ENCODE results near the gene SH2D1B. TPM values are rescaled to one million over a fixed set of nuclear protein-coding genes. Genes with fewer than 3 reads are reported as not detected.

SH2D1B gene
- total and polyA plus RNA-seq, 4 donors = 0.17 to 0.84 (median 0.30) TPM

DNA sequence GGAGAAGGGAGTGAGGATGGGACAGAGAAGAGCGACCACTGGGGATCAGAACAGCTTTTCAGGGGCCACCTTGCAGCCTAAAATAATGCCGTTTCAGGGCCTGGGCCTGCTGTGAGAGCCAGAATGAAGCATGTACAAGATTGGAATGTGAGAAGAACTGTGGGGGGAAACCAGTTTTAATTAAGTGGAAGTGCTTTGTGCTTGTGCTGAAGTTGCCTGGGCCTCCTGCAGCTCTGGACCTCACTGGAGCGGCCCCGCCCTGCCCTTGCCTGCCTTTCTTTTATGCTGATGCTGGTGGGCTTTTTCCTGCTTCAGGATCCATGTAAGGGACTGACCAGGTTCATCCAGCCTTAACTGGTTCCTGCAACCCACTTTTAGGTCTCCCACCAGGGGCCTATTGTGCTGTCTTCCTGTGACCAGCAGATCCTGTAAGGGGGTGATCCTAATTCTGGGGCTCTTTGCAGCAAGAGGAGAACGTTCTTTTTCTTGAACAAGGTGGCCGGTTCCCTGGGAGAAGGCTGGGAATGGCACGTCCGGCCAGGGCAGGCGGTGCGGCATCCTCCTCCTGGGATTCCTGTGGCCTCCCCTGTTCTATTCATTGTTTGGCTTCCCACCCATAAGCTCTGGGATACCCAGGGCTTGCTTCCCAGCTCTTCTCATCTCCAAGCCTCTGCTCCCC lies 27.2 kb downstream of the SH2D1B start:
- Histone ChIP-seq H3K36me3 (ENCODE audit: control insufficient read depth in 4 of 4, insufficient read depth in 3 of 4, low read depth in 1 of 4, low read length in 3 of 4) (peaks cover 0 to 13% (median 10%) of the 10 kb centered on the region in 4 donors), H3K4me1 (ENCODE audit: control insufficient read depth in 4 of 4, insufficient read depth in 4 of 4, low read length in 3 of 4) (peaks cover 6 to 20% (median 10%) of the 10 kb centered on the region in 4 donors), H3K4me3 (ENCODE audit: low read depth in 1 of 3, low read length in 3 of 3) (no peak overlapping the region), H3K9me3 (ENCODE audit: control insufficient read depth in 4 of 4, low read length in 3 of 4) (no peaks in the 10 kb centered on the region), H3K9ac (ENCODE audit: low read depth in 1 of 2, low read length in 2 of 2) (no peak overlapping the region), H3K27me3 (ENCODE audit: control insufficient read depth in 4 of 4, insufficient read depth in 4 of 4, low read length in 3 of 4) (no peaks in the 10 kb centered on the region), H3K27ac (ENCODE audit: low read depth in 1 of 2, low read length in 2 of 2) (no peak overlapping the region)
- TF ChIP-seq HNF4A (conservative IDR thresholded peaks at IDR 0.05) (no peak), NR2F2 (IDR thresholded peaks at IDR 0.05) (no peak), EGR1 (IDR thresholded peaks at IDR 0.05; ENCODE audit: low read depth in 2 of 2) (no peak), RAD21 (IDR thresholded peaks at IDR 0.05) (no peak), JUND (IDR thresholded peaks at IDR 0.05) (no peak), TAF1 (conservative IDR thresholded peaks at IDR 0.05) (no peak)
- TF ChIP-seq, protein P1, sequence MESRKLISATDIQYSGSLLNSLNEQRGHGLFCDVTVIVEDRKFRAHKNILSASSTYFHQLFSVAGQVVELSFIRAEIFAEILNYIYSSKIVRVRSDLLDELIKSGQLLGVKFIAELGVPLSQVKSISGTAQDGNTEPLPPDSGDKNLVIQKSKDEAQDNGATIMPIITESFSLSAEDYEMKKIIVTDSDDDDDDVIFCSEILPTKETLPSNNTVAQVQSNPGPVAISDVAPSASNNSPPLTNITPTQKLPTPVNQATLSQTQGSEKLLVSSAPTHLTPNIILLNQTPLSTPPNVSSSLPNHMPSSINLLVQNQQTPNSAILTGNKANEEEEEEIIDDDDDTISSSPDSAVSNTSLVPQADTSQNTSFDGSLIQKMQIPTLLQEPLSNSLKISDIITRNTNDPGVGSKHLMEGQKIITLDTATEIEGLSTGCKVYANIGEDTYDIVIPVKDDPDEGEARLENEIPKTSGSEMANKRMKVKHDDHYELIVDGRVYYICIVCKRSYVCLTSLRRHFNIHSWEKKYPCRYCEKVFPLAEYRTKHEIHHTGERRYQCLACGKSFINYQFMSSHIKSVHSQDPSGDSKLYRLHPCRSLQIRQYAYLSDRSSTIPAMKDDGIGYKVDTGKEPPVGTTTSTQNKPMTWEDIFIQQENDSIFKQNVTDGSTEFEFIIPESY (IDR thresholded peaks at IDR 0.05) = no peak
- TF ChIP-seq, protein P2, sequence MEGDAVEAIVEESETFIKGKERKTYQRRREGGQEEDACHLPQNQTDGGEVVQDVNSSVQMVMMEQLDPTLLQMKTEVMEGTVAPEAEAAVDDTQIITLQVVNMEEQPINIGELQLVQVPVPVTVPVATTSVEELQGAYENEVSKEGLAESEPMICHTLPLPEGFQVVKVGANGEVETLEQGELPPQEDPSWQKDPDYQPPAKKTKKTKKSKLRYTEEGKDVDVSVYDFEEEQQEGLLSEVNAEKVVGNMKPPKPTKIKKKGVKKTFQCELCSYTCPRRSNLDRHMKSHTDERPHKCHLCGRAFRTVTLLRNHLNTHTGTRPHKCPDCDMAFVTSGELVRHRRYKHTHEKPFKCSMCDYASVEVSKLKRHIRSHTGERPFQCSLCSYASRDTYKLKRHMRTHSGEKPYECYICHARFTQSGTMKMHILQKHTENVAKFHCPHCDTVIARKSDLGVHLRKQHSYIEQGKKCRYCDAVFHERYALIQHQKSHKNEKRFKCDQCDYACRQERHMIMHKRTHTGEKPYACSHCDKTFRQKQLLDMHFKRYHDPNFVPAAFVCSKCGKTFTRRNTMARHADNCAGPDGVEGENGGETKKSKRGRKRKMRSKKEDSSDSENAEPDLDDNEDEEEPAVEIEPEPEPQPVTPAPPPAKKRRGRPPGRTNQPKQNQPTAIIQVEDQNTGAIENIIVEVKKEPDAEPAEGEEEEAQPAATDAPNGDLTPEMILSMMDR (IDR thresholded peaks at IDR 0.05; ENCODE audit: low read depth, low read length, missing input control) = no peak
- TF ChIP-seq, protein P3, sequence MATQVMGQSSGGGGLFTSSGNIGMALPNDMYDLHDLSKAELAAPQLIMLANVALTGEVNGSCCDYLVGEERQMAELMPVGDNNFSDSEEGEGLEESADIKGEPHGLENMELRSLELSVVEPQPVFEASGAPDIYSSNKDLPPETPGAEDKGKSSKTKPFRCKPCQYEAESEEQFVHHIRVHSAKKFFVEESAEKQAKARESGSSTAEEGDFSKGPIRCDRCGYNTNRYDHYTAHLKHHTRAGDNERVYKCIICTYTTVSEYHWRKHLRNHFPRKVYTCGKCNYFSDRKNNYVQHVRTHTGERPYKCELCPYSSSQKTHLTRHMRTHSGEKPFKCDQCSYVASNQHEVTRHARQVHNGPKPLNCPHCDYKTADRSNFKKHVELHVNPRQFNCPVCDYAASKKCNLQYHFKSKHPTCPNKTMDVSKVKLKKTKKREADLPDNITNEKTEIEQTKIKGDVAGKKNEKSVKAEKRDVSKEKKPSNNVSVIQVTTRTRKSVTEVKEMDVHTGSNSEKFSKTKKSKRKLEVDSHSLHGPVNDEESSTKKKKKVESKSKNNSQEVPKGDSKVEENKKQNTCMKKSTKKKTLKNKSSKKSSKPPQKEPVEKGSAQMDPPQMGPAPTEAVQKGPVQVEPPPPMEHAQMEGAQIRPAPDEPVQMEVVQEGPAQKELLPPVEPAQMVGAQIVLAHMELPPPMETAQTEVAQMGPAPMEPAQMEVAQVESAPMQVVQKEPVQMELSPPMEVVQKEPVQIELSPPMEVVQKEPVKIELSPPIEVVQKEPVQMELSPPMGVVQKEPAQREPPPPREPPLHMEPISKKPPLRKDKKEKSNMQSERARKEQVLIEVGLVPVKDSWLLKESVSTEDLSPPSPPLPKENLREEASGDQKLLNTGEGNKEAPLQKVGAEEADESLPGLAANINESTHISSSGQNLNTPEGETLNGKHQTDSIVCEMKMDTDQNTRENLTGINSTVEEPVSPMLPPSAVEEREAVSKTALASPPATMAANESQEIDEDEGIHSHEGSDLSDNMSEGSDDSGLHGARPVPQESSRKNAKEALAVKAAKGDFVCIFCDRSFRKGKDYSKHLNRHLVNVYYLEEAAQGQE (IDR thresholded peaks at IDR 0.05) = no peak
- WGBS = 96% methylated on average over 10 of the region's 10 CpGs
- DNase-seq (ENCODE audit: low spot score) = peak; percentile 9

DNA sequence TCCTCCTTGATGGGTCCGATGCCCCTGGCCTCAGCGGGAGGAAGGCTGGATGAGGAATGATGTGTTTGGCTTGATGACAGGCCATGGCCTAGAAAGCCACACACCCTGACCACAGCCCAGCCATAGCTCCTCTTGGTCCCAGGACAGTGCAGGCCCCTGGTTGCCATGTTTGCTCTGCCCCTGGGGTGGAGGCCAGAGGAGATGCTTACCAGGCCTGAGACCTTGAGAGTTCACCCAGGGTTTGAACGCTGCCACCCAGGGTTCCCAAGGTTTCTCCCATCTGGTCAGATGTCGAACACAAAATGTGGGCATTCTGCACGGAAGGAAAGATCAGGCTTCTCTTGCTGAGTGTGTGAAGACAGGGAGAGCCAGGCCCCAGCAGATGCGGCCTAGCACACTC lies 27.8 kb downstream of the SH2D1B start:
- Histone ChIP-seq H3K36me3 (ENCODE audit: control insufficient read depth in 4 of 4, insufficient read depth in 3 of 4, low read depth in 1 of 4, low read length in 3 of 4) (peaks cover 0 to 13% (median 10%) of the 10 kb centered on the region in 4 donors), H3K9me3 (ENCODE audit: control insufficient read depth in 4 of 4, low read length in 3 of 4) (no peaks in the 10 kb centered on the region), H3K4me1 (ENCODE audit: control insufficient read depth in 4 of 4, insufficient read depth in 4 of 4, low read length in 3 of 4) (peaks cover 2 to 14% (median 6%) of the 10 kb centered on the region in 4 donors), H3K9ac (ENCODE audit: low read depth in 1 of 2, low read length in 2 of 2) (no peak overlapping the region), H3K4me3 (ENCODE audit: low read depth in 1 of 3, low read length in 3 of 3) (no peak overlapping the region), H3K27me3 (ENCODE audit: control insufficient read depth in 4 of 4, insufficient read depth in 4 of 4, low read length in 3 of 4) (no peaks in the 10 kb centered on the region), H3K27ac (ENCODE audit: low read depth in 1 of 2, low read length in 2 of 2) (no peak overlapping the region)
- TF ChIP-seq, protein P3 (IDR thresholded peaks at IDR 0.05) = no peak
- TF ChIP-seq, protein P4, sequence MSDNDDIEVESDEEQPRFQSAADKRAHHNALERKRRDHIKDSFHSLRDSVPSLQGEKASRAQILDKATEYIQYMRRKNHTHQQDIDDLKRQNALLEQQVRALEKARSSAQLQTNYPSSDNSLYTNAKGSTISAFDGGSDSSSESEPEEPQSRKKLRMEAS (IDR thresholded peaks at IDR 0.05) = no peak
- TF ChIP-seq HNF4G (IDR thresholded peaks at IDR 0.05) (no peak), FOXA2 (IDR thresholded peaks at IDR 0.05) (no peak), SP1 (IDR thresholded peaks at IDR 0.05) (no peak), JUND (IDR thresholded peaks at IDR 0.05) (no peak), NR2F2 (IDR thresholded peaks at IDR 0.05) (no peak), HNF4A (conservative IDR thresholded peaks at IDR 0.05) (no peak), GABPA (IDR thresholded peaks at IDR 0.05 in 1 of 2, conservative IDR thresholded peaks at IDR 0.05 in 1 of 2) (no peak), YY1 (IDR thresholded peaks at IDR 0.05) (no peak)
- peak; percentile 25 for DNase-seq (ENCODE audit: low spot score)
- 94% methylated on average over 6 of the region's 6 CpGs for WGBS
